Pons (tissue), 1 donor: ENCODE data around the gene PPP1R12B.
"Not testable (repeated sequence)": the region's sequence is repeated elsewhere in the genome, so short reads cannot be mapped to it uniquely, and the experiment has no call there.

Experiments
- DNase-seq: peaks from one replicate; pipeline ENCODE4 v3.0.0-alpha.2; 2016; ENCODE audit warnings: low spot score

PPP1R12B gene

DNA sequence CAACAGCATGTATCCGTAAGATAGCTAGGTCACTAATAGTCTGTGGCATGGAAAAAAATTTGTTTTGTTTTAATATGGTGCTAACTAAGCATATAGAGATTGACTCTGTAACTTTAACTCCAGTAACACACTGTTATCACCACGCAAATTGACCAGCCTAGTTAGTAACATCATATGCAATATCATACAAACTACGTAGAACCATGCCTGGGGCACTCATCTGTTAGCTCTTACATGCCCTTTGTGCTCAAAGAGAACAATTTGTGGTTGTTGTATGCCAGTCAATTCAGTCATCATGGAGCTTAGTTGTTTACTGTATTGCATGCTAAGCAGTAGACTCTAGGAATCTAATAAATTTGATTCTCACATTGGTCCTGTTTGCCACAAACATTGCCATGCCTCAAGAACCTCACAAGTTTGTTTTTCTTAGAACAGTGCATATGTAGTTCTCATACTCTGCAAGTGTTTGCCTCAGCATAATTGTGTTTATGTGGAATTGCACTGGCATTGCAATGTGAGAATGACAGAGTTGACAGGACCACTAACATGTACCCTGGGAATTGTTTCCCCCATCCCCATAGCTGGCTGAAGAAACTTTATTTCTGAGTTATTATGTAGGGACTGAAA, 179.7 kb downstream of the PPP1R12B start:
- DNase-seq: peak; percentile 61

DNA sequence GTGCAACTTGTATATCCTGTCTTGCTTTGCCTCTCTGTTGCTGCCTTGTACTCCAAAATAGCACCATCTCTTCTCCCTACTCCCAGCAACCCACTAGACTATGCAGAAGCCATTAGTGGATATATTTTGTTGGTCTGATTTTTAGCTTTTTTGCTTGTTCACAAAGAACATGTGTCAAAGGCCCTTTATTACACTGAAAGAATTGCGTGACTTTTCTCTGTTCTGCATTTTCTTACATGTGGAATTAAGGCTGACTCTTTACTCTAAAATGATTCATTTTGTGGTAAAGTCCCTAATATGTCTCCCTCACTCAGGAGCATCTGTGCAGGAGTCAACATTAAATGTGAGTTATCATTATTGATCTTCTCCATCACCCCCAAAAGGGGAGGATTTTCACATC, 182.2 kb downstream of the PPP1R12B start:
- DNase-seq: peak; percentile 23

DNA sequence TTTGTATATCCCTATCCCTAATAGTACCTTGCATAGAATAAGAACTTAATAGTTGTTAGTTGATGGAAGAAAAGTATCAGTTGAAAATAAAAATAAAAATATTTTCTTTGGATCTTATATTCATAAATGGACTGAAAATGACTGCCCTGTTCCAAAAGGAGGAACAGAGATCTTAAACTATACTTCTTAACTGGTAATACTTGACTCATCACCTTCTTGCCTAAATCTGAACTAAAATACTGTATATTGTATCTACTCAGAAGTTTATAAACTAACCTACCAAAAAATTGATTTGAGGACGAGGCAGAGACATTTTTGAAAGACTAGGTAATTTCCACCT, 182.9 kb downstream of the PPP1R12B start:
- DNase-seq: no peak

DNA sequence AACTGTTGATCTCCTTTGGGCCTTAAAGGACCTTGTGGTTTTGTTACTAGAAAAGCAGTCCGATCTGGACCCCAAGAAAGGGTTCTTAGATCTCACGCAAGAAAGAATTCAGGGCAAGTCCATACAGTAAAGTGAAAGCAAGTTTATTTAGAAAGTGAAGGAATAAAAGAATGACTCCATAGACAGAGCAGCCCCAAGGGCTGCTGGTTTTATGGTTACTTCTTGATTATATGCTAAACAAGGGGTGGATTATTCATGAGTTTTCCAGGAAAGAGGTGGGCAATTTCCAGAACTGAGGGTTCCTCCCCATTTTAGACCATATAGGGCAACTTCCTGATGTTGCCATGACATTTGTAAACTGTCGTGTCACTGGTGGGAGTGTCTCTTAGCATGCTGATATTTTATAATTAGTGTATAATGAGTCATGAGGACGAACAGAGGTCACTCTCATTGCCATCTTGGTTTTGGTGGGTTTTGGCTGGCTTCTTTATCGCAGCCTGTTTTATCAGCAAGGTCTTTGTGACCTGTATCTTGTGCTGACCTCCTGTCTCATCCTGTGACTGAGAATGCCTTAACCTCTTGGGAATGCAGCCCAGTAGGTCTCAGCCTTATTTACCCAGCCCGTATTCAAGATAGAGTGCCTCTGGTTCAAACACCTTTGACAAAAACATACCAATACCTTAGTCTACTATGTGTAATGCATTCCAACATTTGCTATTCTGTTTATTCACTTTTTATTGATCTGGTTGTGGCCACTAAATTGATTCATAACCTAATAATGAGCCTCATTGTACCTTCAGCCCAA, 183.5 kb downstream of the PPP1R12B start:
- DNase-seq: not testable (repeated sequence)

DNA sequence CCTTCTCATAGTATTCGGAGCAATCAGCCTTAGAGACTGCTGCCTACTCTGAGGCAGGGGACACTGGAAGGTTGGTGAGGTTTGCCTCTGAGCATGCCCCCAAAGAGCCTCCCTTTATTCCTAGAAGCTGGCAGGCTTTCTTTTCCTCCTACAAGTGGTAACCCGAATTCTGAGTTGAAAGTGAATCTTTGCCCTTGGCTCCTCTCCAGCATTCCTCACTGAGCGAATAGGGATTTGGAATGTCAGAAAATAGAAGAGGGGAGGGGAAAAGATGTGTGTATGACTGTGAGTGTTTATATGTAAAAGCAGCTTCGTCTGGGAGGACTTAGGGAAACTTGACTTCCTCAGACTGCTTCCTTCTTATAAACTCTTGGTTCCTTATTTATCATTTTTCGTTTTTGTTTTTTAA, 190.7 kb downstream of the PPP1R12B start:
- peak; percentile 35 for DNase-seq

DNA sequence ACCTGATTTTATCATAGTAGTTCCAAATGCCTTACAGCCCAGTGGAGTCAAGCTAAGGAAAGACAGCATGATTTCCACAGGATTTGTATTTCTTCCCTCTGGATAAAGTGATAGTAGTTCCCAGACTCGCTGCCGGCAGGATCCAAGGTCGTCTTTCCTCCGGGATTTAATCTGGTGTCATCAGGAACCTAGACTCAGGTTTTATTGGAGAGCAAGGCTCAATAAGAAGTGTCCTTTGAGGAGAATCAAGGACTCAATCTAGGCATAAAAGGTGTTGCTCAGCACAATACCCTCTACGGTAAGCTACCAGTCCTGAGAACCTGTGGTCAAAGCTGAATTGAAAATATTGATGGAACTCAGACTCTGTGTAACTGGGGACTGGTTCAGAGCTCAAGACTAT, 191.1 kb downstream of the PPP1R12B start:
- not testable (repeated sequence) for DNase-seq

DNA sequence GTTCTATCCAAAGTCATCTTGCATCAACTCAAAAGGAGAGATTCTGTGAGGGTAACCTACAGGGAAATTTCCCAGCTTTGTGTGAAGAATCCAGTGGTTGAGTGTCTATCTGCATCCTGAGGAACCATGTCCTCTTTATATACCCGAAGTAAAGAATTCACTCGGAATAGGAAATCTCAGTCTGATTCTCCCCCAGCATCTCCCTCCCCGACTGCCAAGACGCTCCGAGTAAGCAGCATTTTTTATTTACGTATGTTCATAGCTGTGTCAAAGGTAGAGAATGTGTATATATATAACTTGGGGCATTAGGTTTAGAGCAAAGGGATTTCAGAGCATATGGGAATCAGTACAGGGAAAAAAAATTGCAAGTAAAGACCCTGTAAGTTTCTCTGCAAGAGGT, 191.5 kb downstream of the PPP1R12B start:
- DNase-seq: no peak

DNA sequence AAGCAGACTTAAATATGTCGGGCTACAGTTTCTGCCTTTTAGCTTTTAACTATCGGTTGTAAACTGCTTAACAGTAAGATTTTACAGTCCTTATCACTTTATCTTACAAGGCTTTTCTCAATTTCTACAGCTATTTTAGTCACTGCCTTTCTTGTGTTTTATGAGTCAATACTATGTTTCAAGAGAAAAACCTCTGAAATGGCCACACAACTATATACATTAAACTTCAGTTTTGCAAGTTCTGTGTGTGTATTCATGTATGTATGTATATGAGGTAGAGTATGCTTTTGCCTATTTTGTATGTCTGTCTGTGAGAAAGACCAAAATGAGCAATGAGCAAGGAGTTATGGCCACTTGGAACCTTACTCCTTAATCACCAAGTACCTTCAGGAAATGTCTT, 191.9 kb downstream of the PPP1R12B start:
- no peak for DNase-seq

DNA sequence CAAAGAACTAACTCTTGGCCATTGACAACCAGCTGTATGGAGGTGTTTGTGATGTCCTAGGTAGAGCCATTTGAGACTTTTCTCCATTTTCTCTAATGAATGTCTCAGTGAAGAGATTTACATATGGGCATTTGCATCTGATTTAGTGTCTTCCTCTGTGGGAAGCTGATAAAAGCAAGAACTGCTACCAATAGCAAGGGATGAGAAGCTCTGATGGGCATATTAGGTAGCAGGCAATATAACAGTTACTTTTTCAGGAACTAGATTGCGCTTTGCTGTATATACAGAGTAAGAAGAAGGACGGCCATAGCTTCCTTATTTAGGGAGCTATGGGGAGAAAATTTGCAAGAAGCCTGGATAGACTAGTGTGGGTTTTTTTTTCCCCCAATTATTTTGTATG, 192.4 kb downstream of the PPP1R12B start:
- not testable (repeated sequence) for DNase-seq

DNA sequence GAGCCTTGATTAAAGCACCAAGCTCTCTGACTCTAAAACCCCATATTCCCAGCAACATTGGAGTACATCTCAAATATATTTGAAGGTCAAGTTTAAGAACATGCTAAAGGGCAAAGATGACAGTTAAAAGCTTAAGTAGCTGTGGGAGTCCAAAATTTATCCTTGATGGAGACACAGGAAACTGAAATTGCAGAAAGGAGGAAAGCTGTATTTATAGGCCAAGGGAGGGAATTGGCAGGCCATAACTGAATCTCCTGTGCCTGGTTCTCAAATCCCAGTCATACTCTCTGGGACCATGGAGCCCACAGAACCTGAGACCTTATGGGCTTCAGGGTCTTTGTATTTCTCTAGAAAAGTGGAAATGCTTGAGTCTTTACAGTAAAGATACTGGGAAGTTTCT, 193.9 kb downstream of the PPP1R12B start:
- not testable (repeated sequence) for DNase-seq

DNA sequence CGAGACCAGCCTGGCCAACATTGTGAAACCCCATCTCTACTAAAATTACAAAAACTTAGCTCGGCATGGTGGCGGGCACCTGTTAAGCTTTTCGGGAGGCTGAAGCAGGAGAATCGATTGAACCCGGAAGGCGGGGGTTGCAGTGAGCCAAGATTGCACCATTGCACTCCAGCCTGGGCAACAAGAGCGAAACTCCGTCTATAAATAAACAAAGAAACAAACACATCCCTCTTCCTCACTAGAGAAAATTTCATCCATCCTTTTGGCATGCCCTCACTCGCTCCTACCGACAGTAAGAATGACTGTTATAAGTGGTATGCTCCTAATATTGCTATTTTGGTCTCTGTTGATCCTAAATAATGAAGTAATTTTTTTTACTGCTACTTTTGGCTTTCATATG, 195.0 kb downstream of the PPP1R12B start:
- DNase-seq: not testable (repeated sequence)

DNA sequence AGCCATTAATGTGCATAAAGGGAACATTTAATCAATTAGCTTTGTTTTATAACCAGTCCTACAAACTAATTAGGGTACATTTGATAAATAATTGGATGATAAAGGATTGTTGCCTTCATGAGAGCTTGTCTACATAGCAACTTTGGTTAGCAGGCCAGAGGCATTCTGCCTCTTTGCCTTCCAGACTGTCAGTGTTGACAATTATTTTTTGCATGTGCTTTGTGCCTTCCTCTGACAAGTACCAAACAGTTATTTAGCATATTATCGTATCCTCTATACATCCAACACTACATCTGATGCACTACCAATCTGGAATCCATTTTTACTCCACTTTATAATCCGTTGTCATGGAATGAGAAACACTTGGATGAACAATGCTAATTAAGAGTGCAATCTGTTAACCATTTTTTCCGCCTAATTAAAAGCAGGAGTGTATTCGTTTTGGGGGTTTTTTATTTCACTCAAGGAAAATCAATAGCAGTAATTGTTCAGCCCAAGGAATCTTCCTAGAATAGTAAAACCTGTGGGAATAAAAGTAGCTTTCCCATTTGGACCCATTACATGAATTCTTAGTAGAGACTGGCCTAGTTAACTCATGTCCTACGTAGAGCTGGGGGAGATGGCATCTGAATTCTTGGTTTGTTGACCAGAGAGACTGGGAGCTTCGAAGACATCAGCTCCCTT, 196.4 kb downstream of the PPP1R12B start:
- not testable (repeated sequence) for DNase-seq

DNA sequence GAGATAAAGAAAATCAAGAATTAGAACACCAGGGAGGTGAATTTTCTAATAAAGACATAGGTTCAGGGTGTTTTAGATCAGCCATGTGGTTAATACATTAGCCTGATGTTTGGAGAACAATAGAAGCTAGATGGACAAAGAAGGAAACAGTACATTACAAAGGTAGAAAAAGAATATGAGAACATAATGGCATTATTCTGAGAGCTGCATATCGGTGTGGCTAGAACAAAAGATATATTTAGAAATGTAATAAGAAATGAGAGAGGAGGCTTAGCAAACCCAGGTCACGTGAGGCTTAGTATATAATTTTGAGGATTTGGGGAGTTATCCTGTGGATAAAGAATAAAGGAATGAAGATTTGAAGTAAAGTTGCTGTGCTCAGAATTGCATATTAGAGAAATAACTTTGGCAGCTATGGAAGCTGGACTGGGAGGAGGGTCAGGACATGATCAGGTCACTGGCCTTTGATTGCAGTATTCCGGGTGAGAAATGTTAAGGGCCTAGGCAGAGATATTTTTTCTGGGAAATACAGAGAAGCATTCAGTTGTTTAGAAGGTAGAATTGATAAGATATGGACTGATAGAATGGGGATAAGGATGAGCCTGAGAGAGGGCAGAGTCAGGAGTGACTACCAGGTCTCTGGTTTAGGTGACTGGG, 197.3 kb downstream of the PPP1R12B start:
- not testable (repeated sequence) for DNase-seq

DNA sequence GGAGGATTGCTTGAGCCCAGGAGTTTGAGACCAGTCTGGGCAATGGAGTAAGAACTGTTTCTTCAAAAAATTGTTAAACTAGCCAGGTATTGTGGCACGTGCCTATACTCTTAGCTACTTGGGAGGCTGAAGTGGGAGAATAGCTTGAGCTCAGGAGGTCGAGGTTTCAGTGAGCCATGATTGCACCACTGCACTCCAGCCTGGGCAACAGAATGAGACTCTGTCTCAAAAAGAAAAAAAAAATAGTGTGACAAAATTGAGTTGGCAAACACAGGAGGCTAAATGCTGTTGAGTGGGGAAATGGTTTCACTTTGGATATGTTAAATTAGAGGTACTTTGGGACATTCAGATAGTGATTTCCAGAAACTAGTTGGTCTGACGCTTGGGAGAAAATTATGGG, 197.9 kb downstream of the PPP1R12B start:
- DNase-seq: not testable (repeated sequence)

DNA sequence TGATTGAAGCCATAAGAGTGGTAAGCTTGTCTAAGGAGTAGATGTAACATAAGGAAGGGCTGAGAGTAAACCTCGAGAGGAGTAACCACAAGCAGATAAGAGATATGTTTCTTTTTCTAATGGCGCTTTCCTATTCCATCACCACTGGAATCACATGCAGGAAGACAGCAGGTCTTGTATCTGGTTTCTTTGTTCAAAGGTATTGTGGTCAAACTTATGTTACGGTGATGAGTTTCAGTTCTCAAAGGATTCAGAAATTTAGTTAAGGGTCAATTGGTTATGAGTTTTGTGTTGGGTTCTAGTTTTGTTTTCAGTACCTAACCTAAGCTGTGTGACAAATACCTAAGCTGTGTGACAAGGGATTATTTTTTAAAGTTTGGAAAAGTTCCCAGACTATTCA, 198.3 kb downstream of the PPP1R12B start:
- DNase-seq: not testable (repeated sequence)

DNA sequence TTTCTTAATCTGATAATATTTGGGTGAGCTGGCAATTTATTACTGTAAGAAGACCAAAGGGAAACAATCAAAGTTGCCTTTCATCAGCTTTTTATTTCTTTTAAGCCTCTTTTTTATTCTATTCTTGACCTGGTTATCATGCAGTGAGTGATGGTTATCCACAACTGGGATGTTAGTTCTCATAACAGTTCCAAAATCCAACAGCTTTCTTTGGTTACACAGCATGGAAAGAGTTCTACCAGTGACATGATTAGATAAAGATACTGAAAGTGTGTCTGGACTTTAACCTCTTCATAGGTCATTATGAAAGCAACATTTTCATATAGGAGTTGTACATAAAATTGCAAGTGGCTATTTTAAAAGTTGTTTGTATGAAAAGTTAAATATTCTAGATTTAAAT, 198.7 kb downstream of the PPP1R12B start:
- DNase-seq: no peak

DNA sequence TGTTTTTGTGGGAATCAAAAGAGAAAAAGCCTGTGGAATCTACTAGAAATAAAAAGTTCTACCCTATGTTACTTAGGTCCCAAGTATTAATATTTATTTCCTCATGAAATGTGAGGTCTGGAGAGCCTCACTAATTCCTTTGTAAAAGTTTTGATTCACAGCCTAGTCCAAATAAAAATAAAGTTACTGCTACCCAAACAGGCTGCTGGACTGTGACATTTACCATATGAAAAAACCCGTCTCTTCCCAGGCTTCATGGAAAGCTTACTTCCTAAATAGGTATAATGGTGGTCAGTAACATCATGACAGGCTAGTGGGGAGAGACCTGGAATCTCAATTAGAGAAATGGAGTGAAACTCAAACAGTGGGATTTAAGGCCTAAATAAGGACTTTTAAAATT, 201.6 kb downstream of the PPP1R12B start:
- not testable (repeated sequence) for DNase-seq

DNA sequence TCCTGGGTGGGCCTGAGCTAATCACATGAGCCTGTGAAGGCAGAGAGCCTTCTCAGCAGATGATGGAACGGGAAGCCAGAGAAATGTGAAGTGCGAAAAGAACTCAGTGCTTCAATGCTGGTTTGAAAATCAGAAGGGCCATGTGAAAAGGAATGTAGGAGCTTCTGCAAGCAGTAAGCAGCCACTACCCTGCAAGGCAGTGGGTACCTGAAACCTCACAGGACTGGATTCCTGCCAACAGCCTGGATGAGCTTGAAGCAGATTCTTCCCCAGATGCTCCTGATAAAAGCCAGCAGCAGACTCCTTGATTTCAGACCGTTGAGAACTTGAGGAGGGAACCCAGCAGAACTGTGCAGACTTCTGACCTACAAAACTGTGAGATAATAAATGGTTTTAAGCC, 203.2 kb downstream of the PPP1R12B start:
- no peak for DNase-seq

DNA sequence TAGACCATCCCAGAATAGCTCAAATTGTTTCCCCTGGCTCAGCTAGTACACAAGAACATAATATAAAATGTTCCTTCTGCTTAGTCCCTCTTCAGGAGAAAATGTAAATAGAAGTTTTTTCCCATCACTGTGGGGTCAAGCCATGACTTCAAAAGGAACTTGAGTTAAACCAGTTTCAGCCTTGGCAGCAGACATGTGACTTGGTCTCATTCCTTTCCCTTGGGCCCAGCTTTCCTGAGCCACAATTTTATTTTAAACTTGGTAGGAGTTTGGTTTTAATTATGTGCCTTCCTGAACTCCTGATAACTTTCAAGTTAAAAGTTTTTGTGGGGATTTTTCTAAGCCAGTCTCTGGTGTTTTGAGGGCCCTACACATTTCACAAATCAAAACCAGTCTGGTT, 204.1 kb downstream of the PPP1R12B start:
- not testable (repeated sequence) for DNase-seq

DNA sequence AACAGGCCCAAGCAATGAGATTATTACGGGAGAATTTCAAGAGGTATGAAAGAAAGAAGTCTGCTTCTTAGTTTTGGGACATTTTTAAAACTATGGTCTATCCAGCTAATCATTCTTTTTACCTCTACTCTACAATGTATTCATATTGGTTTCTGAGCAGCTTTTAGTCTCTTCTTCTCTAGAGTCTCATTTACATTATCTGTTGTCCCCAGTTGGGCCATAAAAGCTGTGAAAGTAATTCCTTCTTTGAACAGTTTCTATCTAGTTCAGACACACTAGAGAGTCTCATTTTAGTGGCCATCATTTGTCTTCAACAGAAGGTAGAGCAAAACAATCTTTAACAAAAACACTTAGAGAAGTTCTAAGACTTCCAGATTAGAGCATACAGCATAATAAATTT, 204.6 kb downstream of the PPP1R12B start:
- DNase-seq: not testable (repeated sequence)

DNA sequence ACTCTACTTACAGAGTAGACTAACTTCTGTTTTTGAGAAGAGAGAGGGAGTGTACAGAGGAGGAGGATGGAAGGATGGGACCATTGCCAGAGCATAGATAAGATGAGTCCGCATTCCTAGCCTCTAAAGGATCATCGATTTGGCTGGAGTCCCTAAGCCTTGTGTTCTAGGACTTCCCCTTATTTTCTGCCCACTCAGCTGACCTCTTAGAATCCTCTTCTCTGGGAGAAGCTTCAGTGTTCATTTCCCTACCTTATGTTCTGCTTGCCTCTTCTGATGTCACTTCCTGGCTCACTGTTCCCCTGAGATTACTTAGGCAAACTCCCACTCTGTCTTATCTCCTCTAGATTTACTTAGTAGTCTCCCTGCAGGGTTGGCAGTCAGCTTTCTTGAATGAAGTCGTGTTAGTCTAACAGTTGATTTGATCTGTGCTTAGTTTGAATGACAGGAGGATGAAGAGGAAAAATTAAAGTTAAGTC, 205.1 kb downstream of the PPP1R12B start:
- DNase-seq: peak; percentile 80

DNA sequence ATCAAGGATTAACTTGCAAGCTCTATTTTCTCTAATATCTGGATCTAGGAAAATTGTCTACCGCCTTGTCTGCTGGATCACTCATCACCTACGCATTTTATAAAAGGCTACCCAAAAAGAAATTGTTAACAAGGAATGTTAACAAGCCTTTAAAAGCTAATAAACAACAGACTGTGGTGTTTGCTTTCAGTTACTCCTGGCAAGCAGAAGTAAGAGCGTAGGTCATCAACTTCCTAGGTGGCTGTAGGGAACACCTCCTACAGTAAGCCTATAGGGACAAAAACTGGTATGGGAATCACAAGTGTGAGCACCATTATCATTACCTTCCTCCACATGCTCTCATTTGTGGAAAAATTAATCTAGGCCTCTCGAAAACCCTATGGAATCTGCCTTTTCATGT, 206.1 kb downstream of the PPP1R12B start:
- DNase-seq: not testable (repeated sequence)
